Bronchial epithelial cell (primary cell): ENCODE data around the gene SAG. TPM values are rescaled to one million over a fixed set of nuclear protein-coding genes. Genes with fewer than 3 reads are reported as not detected.

Experiments
- DNase-seq: peaks from one replicate; pipeline ENCODE4 v3.0.0-alpha.2; 2010; ENCODE audit warnings: low read depth
- FAIRE-seq: peaks from 2 replicates; lab custom pipeline; 2011; peaks lifted over from hg19 to GRCh38; lab: Jason Lieb, UNC
- H3K27me3 ChIP-seq: 2 replicates; pipeline ENCODE4 v1.5.1; 2011; ENCODE audit warnings: low read length; ENCODE audit not compliant: control insufficient read depth, insufficient read depth
- H3K36me3 ChIP-seq: 2 replicates; pipeline ENCODE4 v1.5.1; 2011; ENCODE audit warnings: low read length; ENCODE audit not compliant: control insufficient read depth, insufficient read depth
- H3K4me3 ChIP-seq: 2 replicates; pipeline ENCODE4 v1.5.1; 2011; ENCODE audit warnings: mild to moderate bottlenecking, low read depth, low read length, control low read depth
- total RNA-seq: library from RNA; depleted of rRNA; stranded (reverse); fragments of >200 nt; gene quantifications from 2 replicates; pipeline ENCODE4 v1.2.1, GENCODE V29; 2014
- TF ChIP-seq, protein P1 (sequence below): IDR thresholded peaks from 2 replicates; pipeline ENCODE4 v1.5.1; 2011; ENCODE audit warnings: mild to moderate bottlenecking, moderate library complexity, low read length, control low read depth, inconsistent platforms; ENCODE audit not compliant: insufficient read depth, severe bottlenecking

The SAG gene
- total RNA-seq, 1 donor from 2014 or later, result not detected

DNA sequence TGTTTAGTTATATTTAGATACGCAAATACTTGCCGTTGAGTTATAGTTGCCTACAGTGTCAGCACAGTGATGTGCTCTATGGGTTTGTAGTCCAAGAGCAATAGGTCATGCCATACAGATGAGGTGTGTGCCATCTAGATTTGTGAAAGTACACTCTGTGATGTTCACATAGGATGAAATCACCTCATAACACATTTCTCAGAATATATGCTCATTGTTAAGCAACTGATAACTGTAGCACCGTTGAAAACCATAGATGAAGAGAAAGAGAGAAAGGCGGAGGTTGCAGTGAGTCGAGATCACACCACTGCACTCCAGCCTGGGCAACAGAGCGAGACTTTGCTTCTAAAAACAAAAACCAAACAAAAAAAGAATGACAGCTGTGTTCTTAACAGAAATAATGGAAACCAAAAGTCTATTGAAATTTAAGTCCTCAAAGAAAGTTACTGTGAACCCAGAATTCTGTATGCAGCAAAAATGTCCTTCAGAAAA, 56.2 kb downstream of the SAG start:
- no peaks in the 10 kb centered on the region for H3K36me3 ChIP-seq
- no peak overlapping the region for H3K4me3 ChIP-seq
- TF ChIP-seq, protein P1, sequence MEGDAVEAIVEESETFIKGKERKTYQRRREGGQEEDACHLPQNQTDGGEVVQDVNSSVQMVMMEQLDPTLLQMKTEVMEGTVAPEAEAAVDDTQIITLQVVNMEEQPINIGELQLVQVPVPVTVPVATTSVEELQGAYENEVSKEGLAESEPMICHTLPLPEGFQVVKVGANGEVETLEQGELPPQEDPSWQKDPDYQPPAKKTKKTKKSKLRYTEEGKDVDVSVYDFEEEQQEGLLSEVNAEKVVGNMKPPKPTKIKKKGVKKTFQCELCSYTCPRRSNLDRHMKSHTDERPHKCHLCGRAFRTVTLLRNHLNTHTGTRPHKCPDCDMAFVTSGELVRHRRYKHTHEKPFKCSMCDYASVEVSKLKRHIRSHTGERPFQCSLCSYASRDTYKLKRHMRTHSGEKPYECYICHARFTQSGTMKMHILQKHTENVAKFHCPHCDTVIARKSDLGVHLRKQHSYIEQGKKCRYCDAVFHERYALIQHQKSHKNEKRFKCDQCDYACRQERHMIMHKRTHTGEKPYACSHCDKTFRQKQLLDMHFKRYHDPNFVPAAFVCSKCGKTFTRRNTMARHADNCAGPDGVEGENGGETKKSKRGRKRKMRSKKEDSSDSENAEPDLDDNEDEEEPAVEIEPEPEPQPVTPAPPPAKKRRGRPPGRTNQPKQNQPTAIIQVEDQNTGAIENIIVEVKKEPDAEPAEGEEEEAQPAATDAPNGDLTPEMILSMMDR, result no peak
- DNase-seq (no peak), FAIRE-seq (no peak)
- no peaks in the 10 kb centered on the region for H3K27me3 ChIP-seq

DNA sequence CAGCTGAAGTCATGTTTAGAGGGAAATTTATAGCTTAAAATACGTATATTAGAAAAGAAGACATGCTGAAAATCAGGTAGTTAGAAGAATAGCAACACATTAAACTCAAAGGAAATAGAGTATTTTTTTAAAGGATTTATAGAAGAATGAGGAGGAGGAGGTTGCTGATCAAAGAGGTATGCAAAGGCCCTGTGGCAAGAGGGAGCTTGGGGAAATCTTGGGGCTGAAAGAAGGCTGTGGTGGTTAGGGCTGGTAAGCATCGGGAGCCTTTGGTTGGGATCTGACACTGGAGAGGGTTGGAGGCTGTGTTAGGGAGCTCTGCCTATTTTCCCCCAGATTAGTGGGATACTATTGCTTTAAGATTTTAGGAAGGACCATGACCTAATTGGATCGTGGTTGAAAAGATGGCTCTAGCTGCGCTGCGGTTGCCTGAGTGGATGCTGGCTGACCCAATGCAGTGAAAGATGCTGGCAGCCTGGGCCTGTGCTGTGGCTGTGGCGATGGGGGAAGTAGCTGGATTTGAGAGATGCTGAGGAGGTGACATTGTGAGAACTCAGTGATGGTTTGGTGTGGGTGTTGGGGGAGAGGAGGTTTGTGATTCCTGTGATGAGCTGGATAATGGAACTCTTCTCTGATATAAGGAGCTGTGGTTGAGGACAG, 58.4 kb downstream of the SAG start:
- FAIRE-seq, result no peak
- Histone ChIP-seq H3K36me3 (no peaks in the 10 kb centered on the region), H3K27me3 (no peaks in the 10 kb centered on the region), H3K4me3 (no peak overlapping the region)
- DNase-seq, result no peak
- TF ChIP-seq, protein P1, result no peak

DNA sequence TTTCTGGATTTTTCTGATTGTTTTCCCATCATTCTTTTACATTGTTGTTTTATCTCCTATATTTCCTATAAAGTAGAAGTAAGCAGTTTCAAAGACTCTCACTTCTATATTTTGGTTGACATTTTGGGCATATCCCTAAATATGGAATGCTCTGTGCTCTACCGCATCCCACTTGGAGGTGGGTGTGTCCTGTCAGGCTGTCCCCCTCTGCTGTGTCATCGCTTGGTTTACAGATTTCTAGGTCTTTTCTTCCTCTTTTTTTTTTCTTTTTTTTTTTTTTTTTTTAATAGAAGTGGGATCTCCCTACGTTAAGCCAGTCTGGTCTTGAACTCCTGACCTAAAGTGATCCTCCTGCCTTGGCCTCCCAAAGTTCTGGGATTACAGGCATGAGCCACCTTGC, 60.0 kb downstream of the SAG start:
- no peaks in the 10 kb centered on the region for H3K27me3 ChIP-seq
- DNase-seq (no peak), FAIRE-seq (no peak)
- H3K4me3 ChIP-seq, result no peak overlapping the region
- TF ChIP-seq, protein P1, result no peak
- H3K36me3 ChIP-seq, result no peaks in the 10 kb centered on the region

DNA sequence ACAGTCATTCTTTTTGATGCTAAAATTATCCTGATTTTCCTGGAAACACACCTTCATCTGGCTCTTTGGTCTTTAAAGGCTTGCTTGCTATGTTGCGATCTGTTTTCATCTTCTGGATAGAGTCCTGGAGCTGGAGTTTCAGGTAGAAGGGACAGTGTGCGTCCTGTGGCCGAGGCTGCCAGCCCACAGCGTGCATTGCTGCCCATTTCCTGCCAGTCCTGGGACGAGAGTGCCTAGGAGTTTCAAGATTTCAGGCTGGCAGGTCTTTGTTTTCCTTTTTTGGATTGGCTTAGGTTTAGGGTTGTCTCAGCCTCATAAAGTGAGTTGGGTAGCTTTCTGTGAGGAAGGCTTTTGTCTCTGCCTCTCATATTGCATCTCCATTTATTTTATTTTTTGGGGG, 61.1 kb downstream of the SAG start:
- DNase-seq, result no peak
- Histone ChIP-seq H3K27me3 (no peaks in the 10 kb centered on the region), H3K36me3 (no peaks in the 10 kb centered on the region), H3K4me3 (no peak overlapping the region)
- TF ChIP-seq, protein P1, result no peak
- no peak for FAIRE-seq

DNA sequence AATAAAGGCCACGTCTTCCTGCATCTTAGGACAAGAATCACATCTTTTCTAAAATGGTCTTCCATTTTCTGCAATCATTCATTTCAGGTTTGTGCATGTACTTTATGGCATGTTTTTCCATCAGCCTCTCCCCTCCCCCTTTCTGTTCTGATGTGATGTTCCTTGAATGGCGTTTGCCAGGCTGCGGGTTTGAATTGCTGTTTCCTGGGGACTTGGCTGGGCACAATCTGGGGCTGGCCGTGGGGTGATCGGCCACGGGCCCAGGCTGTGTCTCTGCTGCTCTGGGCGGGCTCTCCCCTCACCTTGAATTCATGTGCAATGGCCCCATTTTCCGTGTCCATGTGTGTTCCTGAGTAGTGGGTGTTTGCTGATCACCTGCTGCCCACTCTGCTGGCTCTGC, 61.8 kb downstream of the SAG start:
- TF ChIP-seq, protein P1, result no peak
- H3K4me3 ChIP-seq, result no peak overlapping the region
- no peaks in the 10 kb centered on the region for H3K27me3 ChIP-seq
- FAIRE-seq (no peak), DNase-seq (no peak)
- no peaks in the 10 kb centered on the region for H3K36me3 ChIP-seq
